HG03103 (cell line): ENCODE measurements around the gene NKX1-1.

Source experiments
- ATAC-seq: cut with Tn5 transposase; IDR thresholded peaks from one replicate; pipeline ENCODE4 v1.9.1; 2021; ENCODE audit warnings: low read depth; ENCODE audit not compliant: unreplicated experiment

NKX1-1 gene

DNA sequence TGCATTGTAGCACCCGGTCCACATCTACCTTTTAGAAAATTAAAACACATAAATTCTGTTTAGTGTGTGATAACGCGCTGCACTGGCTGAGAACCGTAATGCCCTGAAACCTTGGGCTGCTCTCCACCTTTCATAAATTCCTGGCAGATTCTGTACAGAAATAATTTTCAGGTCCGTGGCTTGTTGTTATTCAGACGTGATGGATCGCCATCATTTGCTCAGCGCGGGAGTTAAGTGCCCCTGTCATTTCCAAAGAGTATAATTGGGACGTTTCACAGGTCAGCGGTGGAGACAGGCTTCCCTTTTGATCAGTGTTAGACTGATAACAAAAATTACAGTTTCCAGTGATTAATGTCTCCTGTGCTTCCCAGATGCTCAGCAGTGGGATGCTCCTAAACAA, 42.7 kb downstream of the NKX1-1 start:
- no peak for ATAC-seq

DNA sequence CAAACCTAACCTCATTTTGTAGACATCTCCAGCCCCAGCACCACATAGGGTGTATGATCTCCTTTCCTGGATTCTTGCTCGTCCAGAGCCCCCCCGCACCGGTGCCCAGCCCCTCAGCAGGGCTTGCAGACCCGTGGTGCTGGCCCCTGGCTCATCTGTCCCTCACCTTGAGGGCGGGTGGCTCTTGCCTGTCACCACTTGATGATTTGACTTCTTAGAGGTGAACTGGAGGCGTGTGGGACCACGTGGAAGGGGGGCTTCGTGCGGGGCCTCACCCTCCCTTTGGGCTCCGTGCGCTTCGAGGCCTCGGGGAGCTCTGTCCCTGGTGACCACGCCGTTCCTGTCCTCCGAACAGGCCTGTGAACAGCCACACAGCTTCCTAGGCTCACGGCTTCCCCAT, 43.7 kb downstream of the NKX1-1 start:
- ATAC-seq: no peak

DNA sequence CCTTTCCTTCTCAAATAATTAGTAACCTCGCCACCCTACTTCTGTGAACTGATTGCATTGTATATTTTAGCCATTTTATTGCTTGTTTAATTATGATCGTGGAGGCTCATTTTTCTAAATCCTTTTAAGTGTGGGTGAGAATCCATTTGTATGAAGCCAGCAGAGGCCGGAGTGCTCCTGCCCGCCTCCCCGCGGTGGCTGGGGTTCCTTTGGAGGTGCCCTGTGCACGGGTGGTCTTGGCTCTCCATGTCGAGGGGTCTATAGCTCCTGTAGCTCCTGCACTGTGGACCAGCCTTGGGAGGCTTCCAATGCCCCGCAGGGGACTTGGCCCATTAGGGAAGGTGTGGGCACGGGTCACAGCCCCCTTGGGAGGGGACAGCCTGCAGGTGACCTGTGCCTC, 44.2 kb downstream of the NKX1-1 start:
- ATAC-seq: no peak

DNA sequence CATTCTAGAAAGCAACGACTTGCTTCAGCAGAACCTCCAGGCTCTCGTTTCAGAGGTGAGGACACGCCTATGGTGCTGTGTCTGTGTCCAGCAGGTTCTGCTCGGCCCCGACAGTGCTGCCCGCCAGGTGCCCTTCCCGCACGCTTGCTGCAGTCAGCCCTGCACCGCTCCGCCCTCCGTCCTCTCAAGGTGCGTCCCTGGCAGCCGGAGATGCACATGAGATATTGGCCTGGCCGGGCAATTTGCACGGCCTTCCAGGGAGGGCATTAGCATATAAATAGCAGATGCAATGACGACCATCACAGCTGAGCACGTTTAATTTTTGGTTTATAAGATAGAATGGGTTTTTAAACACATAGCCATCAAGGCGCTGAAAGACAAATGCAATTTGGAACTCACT, 44.8 kb downstream of the NKX1-1 start:
- no peak for ATAC-seq

DNA sequence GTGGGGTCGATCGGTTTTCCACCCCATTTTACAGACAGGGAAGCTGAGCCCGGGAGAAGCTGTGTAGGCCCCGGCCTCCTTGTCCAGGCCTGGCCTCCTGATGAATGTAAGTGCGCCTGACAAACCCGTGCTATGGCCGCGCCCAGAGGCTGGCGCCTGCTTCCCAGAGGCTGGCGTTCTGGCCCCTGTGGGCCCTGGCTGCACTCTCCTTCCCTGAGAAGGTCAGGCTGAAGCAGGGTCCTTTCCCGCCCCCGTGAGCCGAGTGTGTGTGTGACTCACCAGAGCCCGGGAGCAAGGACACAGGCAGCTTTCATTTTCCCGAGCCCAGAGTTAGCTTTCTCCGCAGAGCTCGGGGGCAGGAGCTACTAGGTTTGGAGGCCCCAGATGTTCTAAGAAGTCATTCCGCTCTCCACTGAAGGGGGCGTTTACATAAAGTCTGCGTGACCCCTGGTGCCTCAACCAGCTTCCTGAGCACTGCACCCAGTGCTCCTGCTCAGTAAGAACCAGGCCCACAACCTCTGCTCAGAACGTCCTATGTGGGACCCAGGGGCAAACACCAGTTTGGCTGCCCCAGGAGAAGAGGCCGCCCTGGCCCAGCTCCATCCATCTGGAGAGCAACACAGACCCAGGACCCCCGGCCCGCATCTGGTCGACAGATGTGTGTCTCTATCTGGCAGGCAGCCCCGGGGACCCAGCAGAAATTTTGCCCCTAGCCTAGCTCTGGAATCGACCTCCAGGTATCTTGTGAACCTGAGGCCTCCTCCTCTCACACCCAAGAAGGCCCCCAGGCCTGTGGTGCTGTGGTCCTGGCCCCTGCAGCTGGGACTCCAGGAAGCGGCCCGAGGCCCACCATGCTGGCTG, 45.6 kb downstream of the NKX1-1 start:
- ATAC-seq: no peak

DNA sequence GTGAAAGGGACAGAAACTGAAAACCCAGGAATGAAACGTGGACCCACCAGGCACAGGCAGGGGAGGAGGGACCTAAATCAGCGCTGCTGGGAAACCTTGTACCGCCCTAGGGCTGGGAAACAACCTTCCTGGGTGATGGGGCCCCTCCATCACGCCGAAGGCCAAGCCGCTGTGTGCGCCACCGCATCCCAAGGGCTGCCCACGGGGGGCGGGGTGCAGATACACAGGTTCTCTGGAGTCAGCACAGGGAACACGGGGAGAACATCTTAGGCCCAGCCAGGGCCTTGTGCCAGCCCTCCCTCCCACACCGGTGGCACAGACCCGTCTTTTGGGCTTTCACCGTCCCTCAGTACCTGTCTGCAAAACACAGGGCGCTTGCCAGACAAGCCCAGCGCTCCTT, 46.3 kb downstream of the NKX1-1 start:
- ATAC-seq: no peak

DNA sequence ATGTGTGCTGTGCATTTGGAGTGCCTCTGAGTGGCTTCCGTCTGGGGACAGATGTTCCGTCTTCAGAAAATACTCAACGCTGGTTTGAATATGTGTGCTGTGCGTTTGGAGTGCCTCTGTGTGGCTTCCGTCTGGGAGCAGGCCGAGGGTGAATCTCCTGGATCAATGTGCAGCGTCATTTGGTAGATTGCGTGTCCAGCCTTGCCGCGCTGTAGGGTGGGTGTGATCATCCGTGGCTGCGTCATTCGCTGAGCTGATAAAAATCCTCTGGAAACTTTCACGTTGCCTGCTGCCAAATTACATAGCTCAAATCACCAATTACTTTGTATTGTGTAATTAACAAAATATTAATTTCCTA, 47.1 kb downstream of the NKX1-1 start:
- no peak for ATAC-seq

DNA sequence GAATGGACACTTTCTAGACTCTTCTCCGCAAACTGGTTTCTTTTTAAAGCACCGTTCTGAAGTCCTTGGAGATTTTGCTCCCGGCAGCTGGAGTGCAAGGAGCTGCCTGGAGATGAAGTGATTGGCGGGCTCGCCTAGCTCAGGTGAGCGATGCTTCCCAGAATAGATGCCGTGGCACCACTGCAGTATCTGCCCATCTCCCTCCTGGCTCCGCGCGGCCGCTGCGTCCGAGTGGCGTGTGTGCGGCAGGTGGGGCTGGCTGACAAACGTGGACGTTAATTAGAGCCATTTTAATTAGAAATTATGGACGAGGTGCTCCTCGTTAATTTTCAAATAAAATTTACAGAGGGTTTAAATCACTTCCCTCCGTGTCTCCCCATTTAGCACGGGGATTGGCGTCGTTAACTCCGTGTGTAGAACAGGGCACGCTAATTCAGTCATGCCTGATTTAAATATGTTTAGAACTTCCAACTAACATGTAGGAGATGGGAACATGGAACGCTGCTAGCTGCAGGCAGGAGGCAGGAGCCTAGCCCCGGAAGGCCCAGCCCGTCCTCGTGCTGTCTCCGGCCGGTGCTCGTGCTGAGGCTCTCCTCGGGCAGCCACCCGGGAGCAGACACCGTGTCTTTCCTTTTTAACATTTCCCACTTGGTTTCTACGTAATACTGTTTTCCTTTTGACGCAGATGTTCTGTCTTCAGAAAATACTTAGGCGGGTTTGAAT, 47.7 kb downstream of the NKX1-1 start:
- no peak for ATAC-seq

DNA sequence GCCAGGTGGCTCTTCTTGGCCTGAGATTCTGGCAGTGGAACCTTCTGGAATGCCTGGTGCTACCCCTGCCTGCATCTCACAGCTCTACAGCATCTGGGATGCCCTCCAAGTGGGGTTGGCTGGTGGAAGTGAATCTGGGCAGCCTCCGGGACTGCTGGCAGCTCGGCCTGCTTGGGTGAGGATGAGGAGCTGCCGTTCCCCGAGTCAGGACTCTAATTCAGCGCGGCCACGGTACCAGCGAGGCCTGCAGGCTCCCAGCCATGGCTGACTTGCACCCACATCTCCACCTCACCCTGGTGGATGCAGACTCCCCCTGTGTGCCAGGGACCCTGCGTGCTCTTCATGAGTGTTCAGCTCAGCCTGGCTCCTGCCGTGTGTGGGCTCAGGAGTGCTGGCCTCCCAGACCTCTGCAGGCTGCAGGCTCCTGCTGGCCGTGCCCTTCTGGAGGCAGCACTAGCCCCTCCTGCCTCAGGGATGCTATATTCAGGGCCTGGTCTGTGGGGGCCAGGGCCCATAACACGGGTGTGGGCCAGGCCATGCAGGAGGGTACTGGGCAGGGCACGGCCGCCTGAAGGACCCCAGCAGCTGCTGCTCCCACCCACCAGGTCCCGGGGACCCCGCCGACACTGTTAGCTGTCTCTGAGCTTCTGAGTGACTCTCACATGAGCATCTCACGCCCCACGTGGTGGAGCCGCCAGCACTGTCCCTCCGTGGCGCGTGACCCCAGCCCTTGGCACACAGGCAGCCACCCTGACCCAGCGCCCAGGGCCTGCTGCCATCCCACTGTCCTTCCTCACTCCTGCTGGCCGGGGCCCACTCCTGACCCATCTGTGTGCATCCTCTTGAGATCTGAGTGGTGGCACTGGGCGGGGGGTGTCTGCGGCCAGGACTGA, 48.6 kb downstream of the NKX1-1 start:
- ATAC-seq: no peak

DNA sequence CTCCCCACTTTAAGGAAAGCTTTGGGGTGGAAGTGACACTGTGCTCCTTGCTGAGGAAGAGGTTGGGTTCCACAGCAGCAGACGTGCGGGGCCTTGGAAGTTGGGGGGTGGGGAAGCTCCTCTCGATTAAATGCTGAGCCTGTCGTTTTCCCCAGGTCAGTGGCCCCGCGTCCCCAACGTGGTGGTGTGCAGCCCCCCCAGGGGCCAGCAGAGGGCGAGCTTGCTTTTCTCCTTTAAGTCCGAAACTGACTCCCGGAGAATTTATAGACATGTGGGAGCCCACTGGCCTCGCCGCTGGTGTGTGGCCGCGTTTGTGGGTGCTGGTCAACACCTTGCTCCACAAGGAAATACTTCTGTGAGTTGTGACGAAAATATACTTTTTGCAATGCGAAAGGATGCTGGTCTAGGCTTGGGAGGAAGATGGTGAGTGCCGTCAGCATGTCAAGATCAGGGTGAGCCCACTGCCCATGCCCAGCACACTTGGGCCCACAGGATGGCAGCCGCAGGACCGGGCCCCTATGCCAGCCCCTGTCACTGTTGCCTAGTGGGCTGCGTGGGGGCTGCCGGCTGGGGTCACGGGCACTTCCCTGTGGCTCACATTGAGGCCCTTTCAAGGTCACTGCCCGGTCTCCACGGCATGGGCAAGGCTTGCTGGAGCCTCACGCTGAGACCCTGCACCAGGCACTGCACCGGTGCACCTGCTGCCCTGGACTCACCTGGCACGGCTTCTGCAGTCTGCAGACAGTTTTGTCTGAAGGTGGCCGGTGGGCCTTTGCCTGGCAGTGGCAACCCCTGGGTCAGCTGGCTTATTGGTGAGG, 49.9 kb downstream of the NKX1-1 start:
- ATAC-seq: no peak

DNA sequence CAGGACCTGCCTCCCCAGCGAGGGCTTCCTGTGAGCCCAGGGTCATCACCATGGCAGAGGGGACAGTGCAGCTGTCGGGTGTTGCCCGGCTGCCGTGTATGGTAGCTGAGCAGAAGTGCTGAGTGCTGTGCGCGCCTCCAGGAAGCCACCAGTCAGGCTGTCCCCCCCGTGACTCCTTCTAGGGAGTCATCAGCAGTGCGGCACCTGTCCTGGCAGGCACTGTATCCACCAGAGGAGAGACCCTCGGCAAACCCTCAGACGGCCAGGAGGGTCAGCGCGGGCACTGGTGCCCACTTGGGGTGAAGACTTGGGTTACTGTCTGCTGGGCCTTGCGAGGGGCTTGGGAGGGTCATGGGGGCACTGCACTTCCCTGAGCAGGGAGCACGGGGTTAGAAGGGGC, 50.9 kb downstream of the NKX1-1 start:
- ATAC-seq: no peak

DNA sequence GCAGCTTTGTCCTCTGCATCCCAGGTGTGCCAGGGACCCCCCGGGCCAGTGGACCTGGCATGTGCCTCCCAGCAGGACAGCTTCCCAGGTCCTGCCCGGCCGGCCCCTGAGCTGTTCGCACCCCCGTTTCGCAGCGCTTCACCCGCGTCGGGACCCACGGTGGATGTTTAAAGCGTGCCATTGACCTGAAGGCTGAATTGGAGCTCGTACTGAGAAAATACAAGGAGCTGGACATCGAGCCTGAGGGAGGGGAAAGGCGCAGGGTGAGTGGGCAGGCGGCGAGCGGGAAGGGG, 51.3 kb downstream of the NKX1-1 start:
- ATAC-seq: no peak

DNA sequence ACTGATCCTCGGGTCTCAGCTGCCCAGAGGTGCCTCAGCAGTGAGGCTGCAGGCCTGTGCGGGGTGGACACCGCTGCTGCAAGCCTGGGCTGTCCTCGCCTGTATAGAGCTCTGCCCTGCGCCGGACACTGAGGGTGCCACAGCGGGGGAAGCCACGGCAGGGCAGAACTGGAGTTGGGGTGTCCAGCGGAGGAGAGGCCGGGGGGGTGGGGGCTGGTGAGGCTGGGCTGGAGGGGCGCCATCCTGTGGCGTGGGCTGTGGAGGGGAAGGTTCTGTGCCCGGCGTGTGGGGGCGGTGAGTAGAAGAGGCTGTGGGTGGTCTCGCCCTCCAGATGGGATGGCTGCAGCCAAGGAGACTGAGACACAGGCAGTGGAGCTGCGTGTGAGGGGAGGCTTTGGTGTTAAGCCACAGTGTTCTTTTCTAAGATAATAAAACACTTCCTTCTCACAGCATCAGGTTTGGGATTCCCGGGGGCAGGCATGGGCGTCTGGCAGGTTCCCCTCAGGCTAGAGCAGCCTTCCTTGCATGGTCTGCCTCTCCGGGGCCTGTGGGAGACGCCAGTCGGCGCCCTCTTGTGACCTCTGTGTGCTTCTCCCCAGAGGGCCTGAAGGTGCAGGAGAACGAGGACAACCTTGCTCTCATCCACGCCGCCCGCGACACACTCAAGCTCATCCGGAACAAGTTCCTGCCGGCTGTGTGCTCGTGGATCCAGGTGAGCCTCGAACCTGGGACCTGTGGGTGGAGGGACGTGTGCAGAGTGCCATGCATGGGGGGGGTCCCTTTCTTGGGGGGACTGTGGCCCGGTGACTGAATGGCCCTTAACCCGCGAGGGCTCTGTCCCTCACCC, 51.9 kb downstream of the NKX1-1 start:
- no peak for ATAC-seq

DNA sequence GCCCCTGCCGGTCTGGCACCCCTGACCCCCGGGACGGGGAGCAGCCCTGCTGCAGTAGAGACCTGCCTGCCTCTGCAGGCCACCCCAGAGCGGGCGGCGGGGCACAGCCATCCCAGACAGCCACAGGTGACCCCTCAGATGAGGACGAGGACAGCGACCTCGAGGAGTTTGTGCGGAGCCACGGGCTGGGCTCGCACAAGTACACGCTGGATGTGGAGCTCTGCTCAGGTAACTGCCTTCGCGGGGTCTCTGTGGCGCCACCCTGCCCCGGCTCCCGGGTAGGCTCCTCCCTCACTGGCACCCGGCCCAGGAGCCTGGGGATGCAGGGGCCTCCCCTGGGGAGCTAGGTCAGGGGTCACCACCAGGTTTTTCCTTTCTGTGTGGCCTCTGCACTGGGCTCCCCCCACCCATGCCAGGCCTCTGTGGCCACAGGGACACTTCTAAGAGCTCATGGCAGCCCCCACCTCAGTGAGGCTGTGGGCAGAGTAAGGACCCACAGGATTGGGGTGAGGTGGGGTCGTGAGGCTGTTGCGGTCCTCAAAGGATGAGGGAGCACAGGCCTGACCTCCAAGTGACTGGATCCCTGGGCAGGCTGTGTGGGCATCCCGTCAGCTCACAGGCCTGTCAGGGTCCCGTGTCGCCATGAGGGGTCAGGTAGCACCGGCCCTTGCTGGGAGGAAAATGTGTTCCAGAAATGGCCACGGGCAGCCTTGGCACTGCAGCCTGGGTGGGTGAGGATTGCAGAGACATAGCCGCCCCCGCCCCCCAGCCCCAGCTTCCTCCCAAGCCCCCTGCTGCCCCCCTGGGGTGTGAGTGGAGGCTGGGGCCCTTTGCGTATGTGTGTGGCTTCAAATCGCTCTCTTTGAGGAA, 52.8 kb downstream of the NKX1-1 start:
- ATAC-seq: no peak
